ENCODE data around the gene C9orf85.
A peak's percentile ranks its signal among the peaks of the same experiment; 100 is the strongest.

GRCh38 chr9:71911061-71911907, at the start of gene C9orf85, which contains the start of gene ABHD17B:
- TF ChIP-seq CTCF (IDR thresholded peaks at IDR 0.05) (no peak), POLR2A (IDR thresholded peaks at IDR 0.05) (peak; percentile 96 to 99)

All from adrenal gland (tissue), 5 donors.